ENCODE data around the gene SYNJ2BP. TPM values are rescaled to one million over a fixed set of nuclear protein-coding genes. Genes with fewer than 3 reads are reported as not detected.
"Not testable (repeated sequence)": the region's sequence is repeated elsewhere in the genome, so short reads cannot be mapped to it uniquely, and the experiment has no call there.

SYNJ2BP gene, protein sequence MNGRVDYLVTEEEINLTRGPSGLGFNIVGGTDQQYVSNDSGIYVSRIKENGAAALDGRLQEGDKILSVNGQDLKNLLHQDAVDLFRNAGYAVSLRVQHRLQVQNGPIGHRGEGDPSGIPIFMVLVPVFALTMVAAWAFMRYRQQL
- 10 to 100 TPM; 38.1 to 43.6 (median 41.3) TPM for polyA plus RNA-seq (ENCODE audit: insufficient read length in 4 of 4)

DNA sequence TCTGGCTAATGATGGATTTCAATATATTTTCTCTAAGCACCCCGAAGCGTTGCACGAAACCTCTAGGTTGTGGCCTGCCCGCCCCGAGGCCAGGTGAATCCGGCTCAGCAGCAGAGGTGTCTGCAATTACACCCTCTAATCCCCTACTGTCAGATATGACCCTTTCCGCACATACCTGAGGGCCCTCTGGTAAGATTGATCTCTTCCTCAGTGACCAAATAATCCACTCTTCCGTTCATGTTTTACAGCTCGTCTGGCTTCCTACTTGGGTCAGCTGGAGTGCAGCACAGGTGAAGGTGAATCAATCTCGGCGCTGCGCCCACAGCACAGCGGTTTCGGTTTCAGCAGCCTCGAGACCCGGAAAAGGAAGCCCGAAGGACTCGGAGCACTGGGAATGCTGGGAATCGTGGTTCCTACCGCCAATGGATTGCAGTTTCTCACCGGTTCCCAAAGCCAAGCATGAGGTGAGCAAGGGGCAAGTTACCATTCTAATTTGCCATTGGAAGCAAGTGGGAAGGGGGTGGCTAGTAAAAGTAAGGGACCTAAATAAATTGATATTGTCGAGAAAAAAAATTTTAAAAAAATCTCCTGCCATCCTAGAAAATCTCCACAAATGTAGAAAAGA lies at the start of gene SYNJ2BP:
TSS of gene SYNJ2BP (minus strand) at position 366 of the 625 bp plus-strand sequence. CDS start at position 239, 127 bp downstream.
- DNase-seq (ENCODE audit: low read depth in 4 of 4, low spot score in 2 of 4): peak; percentile 48 to 74 (median 66)

- no peak for DNase-seq (ENCODE audit: low read depth in 4 of 4, low spot score in 2 of 4)
Measured at GRCh38 chr14:70454731-70455130, 37.8 kb upstream of the SYNJ2BP start.

- DNase-seq (ENCODE audit: low read depth in 4 of 4, low spot score in 2 of 4): no peak
Measured at GRCh38 chr14:70451874-70452273, 35.0 kb upstream of the SYNJ2BP start, which contains the start of gene ADAM21. ADAM21 (plus strand) TSS chr14:70452174; CDS start chr14:70457500, 5,326 bp downstream.

DNA sequence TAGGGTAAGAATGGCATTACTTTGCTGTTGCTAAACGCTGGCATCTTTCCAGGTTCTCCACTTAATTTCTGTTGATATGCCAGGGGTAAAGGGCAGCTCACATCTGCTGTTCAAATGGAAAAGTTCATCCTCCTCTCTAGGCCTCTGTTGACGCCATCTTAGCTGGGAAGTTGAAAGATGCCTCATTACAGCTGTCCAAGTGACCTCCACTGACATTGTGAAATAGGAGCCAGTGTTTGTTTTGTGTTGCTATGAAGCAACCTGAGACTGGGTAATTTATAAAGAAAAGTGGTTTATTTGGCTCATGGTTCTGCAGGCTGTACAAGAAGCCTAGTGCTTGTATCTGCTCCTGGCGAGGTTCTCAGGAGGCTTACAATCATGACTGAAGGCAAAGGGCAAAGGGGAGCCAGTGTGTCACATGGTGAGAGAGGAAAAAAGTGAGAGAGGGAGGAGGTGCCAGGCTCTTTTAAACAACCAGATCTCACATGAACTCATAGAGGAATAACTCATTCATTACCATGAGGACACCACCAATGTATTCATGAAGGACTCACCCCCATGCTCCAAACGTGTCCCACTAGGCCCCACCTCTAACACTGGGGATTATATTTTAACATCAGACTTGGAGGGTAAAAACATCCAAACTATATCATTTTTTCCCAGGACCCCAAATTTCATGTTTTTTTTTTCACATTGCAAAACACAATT lies 31.9 kb upstream of the SYNJ2BP start:
- DNase-seq (ENCODE audit: low read depth in 4 of 4, low spot score in 2 of 4): no peak

GRCh38 chr14:70442750-70443149 lies 25.9 kb upstream of the SYNJ2BP start:
- DNase-seq (ENCODE audit: low read depth in 4 of 4, low spot score in 2 of 4): no peak

- DNase-seq (ENCODE audit: low read depth in 4 of 4, low spot score in 2 of 4): no peak
Measured at GRCh38 chr14:70441641-70442040, 24.8 kb upstream of the SYNJ2BP start.

DNA sequence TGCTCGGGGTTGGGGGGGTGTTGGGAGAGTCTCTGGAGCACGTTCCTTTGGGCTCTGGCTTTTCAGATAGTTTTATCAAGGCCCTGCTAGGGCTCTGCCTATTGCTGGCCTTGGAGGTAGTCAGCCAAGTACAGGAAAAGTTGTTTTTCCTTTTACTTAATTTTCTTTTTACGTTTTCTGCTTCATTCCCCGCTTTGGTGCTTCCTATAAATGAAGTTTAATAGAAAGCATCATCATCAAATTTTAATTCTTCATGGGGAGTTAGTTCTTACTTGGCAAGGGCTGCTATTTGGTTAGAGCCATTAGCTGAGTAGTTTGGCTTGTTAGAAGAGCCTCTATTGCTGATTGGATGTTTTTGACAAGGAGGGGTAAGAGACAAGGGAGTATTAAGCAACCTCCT lies 20.0 kb upstream of the SYNJ2BP start:
- DNase-seq (ENCODE audit: low read depth in 4 of 4, low spot score in 2 of 4): no peak

- DNase-seq (ENCODE audit: low read depth in 4 of 4, low spot score in 2 of 4): not testable (repeated sequence)
Measured at GRCh38 chr14:70426555-70426954, 9.7 kb upstream of the SYNJ2BP start.

DNA sequence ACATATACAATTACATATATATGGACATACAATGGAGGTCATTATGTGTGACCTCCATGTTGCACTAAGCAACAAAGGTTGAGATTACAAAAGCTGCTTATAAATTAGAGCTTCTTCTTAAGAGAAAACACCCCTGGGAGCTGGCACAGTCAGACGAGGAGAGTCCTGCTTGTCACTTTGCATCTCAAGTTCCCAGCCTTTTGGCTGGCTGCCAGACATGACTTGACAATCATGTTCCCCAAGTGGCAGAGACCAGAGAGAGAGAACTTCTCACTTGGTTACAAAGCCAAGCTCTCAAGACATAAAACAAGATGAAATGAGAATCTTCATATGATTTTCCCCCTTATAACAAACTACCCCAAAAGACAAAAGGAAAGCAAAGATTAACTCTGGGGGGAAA lies 8.5 kb upstream of the SYNJ2BP start:
- DNase-seq (ENCODE audit: low read depth in 4 of 4, low spot score in 2 of 4): no peak

DNA sequence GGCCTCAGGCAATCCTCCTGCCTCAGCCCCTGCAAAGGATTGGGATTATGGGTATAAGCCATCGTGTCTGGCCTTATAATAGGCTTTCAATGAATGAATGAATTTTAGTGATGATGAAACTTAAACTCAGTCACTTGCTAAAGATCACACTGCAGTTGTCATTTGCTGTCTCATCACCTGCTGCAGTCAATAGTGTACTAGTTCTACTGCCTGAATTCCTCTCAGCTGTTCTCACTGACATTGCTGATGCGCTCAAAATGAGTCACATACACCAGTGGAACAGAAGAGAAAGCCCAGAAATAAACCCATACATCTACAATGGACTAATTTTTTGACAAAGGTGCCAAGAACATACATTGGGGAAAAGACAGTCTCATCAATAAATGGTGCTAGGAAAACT lies 5.6 kb upstream of the SYNJ2BP start:
- no peak for DNase-seq (ENCODE audit: low read depth in 4 of 4, low spot score in 2 of 4)

DNA sequence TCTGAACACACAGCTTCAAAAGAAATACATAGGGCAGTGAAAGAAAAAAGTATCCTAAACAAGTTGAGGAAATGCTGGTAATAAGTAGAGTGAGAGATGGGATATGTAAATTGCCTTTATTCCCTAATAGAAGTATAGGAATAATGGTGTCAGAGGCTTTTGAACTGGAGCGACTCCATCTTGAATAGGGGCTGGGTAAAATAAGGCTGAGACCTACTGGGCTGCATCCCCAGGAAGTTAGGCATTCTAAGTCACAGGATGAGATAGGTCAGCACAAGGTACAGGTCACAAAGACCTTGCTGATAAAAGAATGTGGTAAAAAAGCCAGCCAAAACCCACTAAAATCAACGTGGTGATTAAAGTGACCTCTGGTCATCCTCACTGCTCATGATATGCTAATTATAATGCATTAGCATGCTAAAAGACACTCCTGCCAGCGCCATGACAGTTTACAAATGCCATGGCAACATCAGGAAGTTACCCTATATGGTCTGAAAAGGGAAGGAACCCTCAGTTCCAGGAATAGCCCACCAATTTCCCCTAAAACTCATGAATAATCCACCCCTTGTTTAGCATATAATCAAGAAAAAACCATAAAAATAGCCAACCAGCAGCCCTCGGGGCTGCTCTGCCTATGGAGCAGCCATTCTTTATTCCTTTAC lies 2.5 kb upstream of the SYNJ2BP start:
- DNase-seq (ENCODE audit: low read depth in 4 of 4, low spot score in 2 of 4): not testable (repeated sequence)

GRCh38 chr14:70416338-70416724 lies 559 bp downstream of the SYNJ2BP start:
- peak in 3 of 4 donors; percentile 6 to 17 (median 13) for DNase-seq (ENCODE audit: low read depth in 4 of 4, low spot score in 2 of 4)

DNA sequence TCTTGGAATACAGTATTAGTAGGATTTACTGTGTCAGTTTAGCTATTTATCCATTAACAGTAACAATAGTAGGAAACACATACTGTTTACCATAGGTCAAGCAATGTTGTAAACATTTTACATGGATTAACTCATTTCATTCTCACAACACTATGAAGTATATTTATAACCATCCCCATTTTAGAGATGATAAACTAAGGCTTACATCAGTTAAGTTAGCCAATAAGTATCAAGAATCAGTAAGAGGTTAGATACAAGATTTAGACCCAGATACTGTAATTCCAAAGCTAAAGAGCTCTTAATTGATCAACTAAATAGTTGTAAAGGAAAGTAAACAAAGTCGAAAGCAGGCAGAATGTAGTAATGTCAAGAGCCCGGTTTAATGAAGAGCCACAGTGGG lies 1.1 kb downstream of the SYNJ2BP start:
- no peak for DNase-seq (ENCODE audit: low read depth in 4 of 4, low spot score in 2 of 4)

- DNase-seq (ENCODE audit: low read depth in 4 of 4, low spot score in 2 of 4): no peak
Measured at GRCh38 chr14:70407621-70408020, 9.3 kb downstream of the SYNJ2BP start.

DNA sequence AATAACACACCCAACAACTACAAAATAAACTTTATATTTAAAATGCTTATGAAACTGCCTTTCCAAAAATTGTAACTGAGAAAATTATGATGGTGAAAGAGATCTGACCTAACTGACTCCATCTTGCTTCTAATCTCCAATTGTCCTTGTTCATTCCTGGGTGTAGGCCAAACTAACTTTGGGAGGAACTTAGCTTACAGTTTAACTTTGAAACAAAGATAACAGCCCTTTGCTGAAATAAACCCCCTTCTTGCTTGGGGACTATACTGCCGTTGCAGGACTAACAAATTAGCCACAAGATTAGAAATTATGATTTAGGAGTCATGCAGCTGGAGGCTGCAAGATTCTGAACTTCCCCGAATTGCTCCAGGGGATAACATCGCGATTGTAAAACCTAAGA lies 10.7 kb downstream of the SYNJ2BP start:
- not testable (repeated sequence) for DNase-seq (ENCODE audit: low read depth in 4 of 4, low spot score in 2 of 4)

- not testable (repeated sequence) for DNase-seq (ENCODE audit: low read depth in 4 of 4, low spot score in 2 of 4)
Measured at GRCh38 chr14:70403335-70403734, 13.6 kb downstream of the SYNJ2BP start.

- DNase-seq (ENCODE audit: low read depth in 4 of 4, low spot score in 2 of 4): no peak
Measured at GRCh38 chr14:70401643-70402042, 15.2 kb downstream of the SYNJ2BP start.

GRCh38 chr14:70398706-70399431 lies 18.0 kb downstream of the SYNJ2BP start:
- DNase-seq (ENCODE audit: low read depth in 4 of 4, low spot score in 2 of 4): no peak

GRCh38 chr14:70398280-70398679 lies 18.6 kb downstream of the SYNJ2BP start:
- no peak for DNase-seq (ENCODE audit: low read depth in 4 of 4, low spot score in 2 of 4)

DNA sequence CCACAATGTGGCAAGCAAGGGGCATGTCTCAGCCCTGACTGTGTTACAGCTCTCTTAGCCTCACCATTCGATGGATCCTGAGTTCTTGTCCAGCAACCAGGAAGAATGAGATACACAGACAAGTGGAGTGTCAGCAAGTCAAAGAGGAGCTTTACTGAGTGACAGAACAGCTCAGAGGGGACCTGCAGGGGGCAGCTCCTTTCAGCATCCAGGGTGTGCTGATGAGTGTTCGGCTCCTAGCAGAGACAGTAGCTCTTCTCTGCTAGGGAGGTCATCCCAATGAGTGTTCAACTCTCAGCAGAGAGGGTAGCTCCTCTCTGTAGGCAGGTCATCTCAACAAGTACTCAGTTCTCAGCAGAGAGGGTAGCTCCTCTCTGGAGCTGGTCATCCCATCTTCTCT lies 19.1 kb downstream of the SYNJ2BP start:
- DNase-seq (ENCODE audit: low read depth in 4 of 4, low spot score in 2 of 4): no peak
